ENCODE results near the gene AAK1.

The AAK1 gene

DNA sequence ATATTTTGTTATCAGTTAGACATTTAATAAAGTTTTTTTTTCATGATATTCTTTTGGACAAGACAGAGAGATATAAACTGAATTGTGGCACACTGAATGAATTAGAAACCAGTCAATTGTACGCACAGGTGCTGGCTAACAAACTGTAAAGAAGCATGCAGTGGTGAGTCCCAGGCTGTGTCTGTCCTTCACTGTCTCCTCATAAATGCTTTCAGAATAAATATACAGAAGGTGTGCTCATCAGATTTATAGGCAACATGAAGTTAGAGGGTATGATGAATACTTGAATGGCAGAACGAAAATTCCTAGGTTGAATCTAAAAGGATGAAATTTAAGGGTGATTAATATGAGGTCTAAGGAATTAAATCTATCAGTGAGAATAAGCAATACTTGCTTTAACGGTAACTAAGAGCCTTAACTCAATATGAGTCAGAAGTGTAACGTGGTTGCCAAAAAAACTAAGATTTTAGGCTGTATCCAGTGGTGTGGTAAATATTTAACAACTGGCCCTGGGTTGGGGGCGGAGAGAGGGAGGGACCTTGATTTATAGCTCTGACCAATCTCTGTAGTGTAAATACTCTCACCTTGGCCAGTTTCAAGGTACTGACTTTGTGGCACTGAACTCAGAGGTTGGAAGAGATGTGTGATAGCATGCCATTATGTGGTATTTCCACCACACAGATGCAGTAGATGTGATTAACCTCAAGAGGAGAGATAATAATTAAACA lies 41.9 kb upstream of the AAK1 start:
- TF ChIP-seq, protein P1, sequence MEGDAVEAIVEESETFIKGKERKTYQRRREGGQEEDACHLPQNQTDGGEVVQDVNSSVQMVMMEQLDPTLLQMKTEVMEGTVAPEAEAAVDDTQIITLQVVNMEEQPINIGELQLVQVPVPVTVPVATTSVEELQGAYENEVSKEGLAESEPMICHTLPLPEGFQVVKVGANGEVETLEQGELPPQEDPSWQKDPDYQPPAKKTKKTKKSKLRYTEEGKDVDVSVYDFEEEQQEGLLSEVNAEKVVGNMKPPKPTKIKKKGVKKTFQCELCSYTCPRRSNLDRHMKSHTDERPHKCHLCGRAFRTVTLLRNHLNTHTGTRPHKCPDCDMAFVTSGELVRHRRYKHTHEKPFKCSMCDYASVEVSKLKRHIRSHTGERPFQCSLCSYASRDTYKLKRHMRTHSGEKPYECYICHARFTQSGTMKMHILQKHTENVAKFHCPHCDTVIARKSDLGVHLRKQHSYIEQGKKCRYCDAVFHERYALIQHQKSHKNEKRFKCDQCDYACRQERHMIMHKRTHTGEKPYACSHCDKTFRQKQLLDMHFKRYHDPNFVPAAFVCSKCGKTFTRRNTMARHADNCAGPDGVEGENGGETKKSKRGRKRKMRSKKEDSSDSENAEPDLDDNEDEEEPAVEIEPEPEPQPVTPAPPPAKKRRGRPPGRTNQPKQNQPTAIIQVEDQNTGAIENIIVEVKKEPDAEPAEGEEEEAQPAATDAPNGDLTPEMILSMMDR (IDR thresholded peaks at IDR 0.05; ENCODE audit: borderline replicate concordance, insufficient read depth, low read depth, low read length), result no peak
- H3K4me3 ChIP-seq (ENCODE audit: low read depth, low read length), result no peak overlapping the region

DNA sequence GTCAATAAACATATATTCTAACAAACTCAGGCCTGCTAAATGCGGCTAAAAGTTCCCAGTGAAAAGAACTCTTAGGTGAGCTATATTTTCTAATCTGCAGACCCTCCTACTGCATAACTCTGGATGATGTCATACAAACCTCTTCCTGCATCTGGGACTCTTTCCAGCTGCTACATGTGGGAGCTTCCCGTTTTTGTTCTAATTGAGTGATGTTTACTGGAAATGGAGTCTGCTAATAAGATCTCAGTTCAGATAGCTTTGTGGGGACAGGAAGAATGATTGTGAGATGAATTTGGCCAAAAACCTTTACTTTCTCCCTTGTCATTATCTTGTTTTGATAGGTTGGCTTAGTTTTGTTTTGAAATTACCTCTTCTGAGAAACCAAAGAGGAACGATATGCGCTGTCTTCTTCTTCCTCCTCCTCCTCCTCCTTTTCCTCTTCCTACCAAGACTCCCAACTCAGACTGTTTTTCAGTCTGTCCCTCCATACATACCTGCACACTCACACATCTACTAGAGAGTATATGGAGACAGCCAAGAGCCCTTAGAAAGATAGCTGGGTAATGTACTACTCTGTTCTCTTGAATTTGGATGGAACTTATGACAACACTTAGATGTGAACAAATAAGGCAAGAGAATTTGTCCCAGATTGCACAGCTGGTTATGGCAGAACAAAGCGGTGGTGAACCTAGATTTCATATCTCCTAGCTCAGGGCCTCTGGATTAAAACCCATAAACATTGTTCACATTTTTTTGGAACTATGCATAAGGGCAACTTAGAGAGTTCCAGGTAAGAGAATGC lies 39.8 kb upstream of the AAK1 start:
- H3K4me3 ChIP-seq (ENCODE audit: low read depth, low read length), result no peak overlapping the region
- TF ChIP-seq, protein P1 (IDR thresholded peaks at IDR 0.05; ENCODE audit: borderline replicate concordance, insufficient read depth, low read depth, low read length), result no peak

DNA sequence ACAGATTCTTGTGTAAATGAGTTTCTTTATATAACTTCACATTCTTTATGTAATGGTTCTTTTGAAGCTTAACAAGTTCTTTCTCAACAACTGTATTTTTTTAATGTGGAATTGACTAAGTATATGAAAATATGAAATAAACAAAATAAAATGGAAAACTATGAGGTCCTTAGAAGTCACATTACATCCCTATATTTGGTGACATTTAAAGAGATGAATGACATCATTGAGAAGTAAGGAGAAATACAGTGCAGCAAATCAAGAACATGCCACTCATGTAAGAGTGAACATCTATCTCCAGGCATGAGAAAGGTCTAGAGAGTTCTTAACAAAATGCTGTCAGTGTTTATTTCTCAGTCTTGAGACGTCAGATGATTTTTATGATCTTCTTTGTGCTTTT lies 39.0 kb upstream of the AAK1 start:
- TF ChIP-seq, protein P1 (IDR thresholded peaks at IDR 0.05; ENCODE audit: borderline replicate concordance, insufficient read depth, low read depth, low read length), result no peak
- H3K4me3 ChIP-seq (ENCODE audit: low read depth, low read length), result no peak overlapping the region

DNA sequence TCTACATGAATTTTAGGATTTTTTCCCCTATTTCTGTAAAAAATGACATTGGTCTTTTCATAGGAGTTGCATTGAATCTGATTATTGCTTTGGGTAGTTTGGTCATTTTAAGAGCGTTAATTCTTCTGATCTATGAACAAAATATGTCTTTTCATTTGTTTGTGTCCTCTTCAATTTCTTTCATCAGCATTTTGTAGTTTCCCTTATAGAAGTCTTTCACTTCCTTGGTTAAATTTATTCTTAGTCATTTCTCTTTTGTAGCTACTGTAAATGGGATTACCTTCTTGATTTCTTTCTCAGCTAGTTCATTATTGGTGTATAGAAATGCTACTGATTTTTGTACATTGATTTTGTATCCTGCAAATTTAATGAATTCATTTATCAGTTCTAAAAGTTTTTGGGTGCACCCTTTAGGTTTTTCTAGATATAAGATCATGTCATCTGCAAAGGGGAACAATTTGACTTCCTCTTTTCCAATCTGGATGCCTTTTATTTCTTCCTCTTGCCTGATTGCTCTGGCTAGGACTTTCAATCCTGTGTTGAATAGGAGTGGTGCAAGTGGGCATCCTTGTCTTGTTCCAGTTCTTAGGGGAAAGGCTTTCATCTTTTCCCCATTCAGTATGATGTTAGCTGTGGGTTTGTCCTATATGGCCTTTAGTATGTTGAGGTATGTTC lies 36.6 kb upstream of the AAK1 start:
- TF ChIP-seq, protein P1 (IDR thresholded peaks at IDR 0.05; ENCODE audit: borderline replicate concordance, insufficient read depth, low read depth, low read length), result no peak

DNA sequence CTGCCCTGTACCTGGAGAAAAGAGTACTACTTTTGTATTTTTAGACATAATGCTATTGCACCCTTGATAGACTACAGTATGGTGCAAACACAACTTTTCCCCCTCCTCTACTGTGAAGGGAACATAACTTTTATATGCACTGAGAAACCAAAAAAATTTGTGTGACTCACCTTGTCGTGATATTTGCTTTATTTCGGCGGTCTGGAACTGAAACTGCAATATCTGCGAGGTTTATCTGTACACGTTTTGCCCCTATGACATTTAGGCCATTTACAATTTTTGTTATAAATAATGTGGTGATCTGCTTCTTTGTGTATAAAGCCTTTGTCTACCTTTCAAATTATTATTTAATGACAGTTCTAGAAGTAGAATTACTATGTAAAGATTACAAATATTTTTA lies 34.4 kb upstream of the AAK1 start:
- TF ChIP-seq, protein P1 (IDR thresholded peaks at IDR 0.05; ENCODE audit: borderline replicate concordance, insufficient read depth, low read depth, low read length), result no peak
- no peak overlapping the region for H3K4me3 ChIP-seq (ENCODE audit: low read depth, low read length)

More for the DNA sequence above, 36.6 kb upstream of the AAK1 start:
- no peak overlapping the region for H3K4me3 ChIP-seq (ENCODE audit: low read depth, low read length)

DNA sequence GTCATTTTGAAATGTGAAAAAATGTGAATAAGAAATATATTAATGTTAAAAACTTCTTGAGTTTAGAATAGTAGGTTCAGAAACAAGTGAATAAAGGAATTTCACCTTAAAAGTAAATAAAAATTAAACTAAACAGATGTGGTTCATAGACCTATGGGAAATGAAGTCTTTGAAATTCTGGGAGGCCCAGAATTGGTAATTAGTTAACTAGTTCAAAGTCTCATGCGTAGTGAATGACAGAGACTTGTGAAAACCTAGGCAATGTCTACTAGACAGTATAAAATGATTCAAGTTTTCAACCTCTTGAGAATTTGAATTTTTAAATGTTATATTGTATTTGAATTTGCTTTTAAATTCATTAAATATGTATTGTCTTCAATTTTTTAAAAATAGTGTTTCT lies 32.6 kb upstream of the AAK1 start:
- TF ChIP-seq, protein P1 (IDR thresholded peaks at IDR 0.05; ENCODE audit: borderline replicate concordance, insufficient read depth, low read depth, low read length), result no peak
- H3K4me3 ChIP-seq (ENCODE audit: low read depth, low read length), result no peak overlapping the region

All from GM12875 (cell line).